GM04504 (cell line): ENCODE measurements around the gene CAMK1.

ENCODE experiments used
- DNase-seq: peaks from one replicate; pipeline ENCODE4 v3.0.0-alpha.2; 2012; ENCODE audit warnings: low read depth

Gene CAMK1

DNA sequence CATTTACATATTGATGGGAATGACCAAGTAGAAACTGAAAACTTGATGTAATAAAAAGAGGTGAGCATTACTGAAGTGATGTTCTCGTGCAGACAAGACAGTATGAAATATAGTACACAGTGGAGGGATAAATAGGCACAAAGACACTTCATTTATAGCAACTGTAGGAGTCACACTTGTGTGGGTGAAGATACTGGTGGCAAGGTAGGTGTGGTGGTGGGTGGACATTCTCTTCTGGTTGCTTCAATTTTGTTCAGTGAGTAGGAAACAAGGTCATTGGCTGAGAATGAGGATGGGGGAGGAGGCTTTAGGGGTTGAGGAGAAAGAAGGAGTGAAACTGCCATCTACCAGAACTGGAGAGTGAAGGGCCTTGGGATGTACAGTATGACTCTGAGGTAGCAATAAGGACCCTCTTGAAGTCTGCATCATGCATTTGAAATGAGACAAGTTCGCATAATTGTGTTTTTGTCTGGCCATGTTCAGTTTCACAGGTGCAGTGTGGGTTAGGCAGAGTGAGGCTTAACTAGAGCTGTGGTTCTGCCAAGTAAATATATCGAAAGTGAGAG is 59.5 kb downstream of the CAMK1 start:
- no peak for DNase-seq
